NB4 (cell line): ENCODE measurements around the gene TSEN54.

Source experiments
- DNase-seq: peaks from one replicate; pipeline ENCODE4 v3.0.0; 2010; ENCODE audit warnings: low read depth
- H3K4me3 ChIP-seq: one replicate; pipeline ENCODE4 v1.5.1; 2011; ENCODE audit warnings: mild to moderate bottlenecking, low read depth, low read length, moderate library complexity
- MYC ChIP-seq: IDR thresholded peaks from 2 replicates; pipeline ENCODE4 v1.6.1; 2011; ENCODE audit warnings: low read depth, low read length
- POLR2A ChIP-seq: IDR thresholded peaks from 2 replicates; pipeline ENCODE4 v1.6.1; 2011; ENCODE audit warnings: mild to moderate bottlenecking; ENCODE audit not compliant: insufficient read length; ENCODE audit errors: extremely low read depth
- TF ChIP-seq, protein P1 (sequence below): IDR thresholded peaks from 2 replicates; pipeline ENCODE4 v1.6.1; 2011; ENCODE audit warnings: low read depth, low read length
- TF ChIP-seq, protein P2 (sequence below): IDR thresholded peaks from one replicate; pipeline ENCODE4 v1.5.1; 2012; ENCODE audit warnings: low read depth, low read length

The TSEN54 gene

DNA sequence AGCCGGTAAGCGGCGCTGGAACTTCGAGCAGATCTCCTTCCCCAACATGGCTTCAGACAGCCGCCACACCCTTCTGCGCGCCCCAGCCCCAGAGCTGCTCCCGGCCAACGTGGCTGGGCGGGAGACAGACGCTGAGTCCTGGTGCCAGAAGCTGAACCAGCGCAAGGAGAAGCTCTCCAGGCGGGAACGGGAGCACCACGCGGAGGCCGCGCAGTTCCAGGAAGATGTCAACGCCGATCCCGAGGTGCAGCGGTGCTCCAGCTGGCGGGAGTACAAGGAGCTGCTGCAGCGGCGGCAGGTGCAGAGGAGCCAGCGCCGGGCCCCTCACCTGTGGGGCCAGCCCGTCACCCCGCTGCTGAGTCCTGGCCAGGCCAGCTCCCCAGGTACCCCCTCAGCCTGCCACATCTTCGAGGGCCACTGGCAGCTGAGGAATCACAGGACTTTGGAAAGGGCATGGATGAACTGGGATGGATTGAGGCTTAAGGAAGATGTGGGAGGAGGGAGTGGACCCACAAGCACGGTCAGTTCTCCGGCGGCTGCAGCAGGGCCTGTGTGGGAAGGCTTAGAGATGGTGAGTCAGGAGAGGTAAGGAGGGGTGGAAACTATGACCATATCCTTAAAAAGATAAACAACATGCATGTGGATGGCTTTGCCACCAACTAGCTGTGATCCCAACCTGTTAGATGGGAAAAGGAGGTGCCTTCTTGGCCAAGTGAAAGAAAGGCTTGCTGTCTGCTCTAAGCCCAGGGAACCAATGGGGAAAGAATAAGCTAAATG is 5.8 kb downstream of the TSEN54 start:
- H3K4me3 ChIP-seq = no peak overlapping the region
- DNase-seq = no peak
- TF ChIP-seq, protein P1, sequence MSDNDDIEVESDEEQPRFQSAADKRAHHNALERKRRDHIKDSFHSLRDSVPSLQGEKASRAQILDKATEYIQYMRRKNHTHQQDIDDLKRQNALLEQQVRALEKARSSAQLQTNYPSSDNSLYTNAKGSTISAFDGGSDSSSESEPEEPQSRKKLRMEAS = no peak
- TF ChIP-seq, protein P2, sequence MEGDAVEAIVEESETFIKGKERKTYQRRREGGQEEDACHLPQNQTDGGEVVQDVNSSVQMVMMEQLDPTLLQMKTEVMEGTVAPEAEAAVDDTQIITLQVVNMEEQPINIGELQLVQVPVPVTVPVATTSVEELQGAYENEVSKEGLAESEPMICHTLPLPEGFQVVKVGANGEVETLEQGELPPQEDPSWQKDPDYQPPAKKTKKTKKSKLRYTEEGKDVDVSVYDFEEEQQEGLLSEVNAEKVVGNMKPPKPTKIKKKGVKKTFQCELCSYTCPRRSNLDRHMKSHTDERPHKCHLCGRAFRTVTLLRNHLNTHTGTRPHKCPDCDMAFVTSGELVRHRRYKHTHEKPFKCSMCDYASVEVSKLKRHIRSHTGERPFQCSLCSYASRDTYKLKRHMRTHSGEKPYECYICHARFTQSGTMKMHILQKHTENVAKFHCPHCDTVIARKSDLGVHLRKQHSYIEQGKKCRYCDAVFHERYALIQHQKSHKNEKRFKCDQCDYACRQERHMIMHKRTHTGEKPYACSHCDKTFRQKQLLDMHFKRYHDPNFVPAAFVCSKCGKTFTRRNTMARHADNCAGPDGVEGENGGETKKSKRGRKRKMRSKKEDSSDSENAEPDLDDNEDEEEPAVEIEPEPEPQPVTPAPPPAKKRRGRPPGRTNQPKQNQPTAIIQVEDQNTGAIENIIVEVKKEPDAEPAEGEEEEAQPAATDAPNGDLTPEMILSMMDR = no peak
- no peak for TF ChIP-seq POLR2A
- TF ChIP-seq MYC = no peak

DNA sequence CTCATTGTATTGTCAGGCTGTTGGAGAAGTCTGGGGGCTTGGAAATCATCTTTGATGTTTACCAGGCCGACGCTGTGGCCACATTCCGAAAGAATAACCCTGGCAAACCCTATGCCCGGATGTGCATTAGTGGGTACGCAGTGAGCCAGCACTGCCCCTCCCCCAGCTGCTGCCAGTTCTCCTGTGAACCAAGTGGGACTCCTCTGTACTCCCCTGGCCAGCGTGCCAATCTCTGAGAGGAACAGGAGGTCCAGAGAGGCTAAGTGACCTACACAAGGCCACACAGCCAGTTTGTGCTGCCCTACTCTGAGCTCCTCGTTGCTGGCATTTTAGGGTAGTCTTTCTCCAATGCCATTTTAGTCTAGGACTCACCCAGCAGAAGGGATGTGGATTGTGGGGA is 7.3 kb downstream of the TSEN54 start:
- DNase-seq = no peak
- TF ChIP-seq, protein P1 = no peak
- TF ChIP-seq MYC (no peak), POLR2A (no peak)
- TF ChIP-seq, protein P2 = no peak
- no peak overlapping the region for H3K4me3 ChIP-seq

DNA sequence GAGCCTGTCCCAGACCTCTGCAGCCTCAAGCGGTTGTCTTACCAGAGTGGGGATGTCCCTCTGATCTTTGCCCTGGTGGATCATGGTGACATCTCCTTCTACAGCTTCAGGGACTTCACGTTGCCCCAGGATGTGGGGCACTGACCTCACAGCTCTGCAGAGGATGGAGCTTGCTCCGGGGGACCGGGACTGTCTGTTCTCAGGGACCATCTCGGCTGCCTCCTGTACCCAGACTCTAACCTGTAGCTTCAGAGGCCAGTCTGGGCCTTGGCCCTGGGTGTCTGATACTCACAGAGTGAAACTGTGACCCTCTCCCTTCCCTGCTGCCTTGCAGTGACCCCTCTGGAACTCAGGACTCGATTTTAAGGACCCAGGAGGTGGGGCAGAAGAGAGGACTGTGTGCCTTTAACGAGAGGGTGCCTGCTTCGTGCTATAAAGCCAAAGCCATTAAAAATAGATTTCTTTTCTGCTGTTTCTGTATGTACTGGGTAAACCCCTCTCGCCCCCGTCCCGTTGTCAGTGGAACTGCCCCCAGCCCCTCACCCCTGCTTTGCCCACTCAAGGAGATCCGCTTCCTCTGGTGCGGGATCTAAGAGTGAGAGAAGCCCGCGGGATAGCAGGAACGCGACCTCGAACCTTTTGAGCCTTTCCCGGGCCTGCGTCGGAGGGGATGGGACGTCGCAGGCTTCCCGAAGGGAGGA is 8.1 kb downstream of the TSEN54 start:
- TF ChIP-seq MYC = no peak
- TF ChIP-seq, protein P1 = no peak
- DNase-seq = no peak
- H3K4me3 ChIP-seq = no peak overlapping the region

DNA sequence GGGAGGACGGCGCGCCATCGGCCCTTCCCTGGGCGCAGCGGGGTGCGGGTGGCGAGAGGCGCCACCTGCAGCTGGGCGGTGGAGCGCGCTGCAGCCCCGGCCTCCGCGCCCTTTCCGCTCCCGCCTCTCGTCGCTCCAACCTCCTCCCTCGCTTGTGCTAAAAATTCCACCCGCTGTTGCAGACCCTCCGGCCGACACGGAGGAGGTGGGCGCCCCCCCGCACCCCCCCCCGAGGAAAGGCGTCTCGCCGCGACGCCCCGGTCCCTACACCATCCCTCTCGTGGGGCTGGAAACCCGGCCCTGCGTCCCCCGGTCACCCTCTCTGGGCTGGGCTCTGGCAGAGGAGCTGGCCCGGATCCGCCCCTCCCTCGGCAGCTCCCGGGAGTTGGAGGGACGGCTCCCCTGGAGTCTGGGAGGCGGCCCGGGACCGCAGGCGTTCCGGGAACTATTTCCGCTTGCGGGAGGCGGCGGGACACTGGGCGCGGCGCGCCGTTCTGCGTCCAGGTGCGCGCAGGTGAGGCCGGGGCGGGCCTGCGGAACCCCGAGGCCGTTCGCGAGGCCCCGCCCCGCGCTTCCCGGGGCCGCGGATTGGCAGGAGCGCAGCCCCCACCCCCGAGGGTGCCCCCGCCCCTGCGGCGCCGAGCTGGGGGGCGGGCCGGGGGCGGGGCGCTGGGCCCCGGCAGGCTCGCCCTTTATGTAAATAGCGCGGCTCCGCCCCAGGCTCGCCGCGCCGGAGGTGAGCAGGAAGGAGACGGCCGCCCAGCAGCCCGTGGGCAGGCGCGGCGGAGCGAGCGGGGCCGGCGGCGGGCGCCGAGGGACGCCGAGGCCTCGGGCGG is 8.9 kb downstream of the TSEN54 start, which contains the start of gene LLGL2:
Gene LLGL2, plus strand, starts transcription at position 728 of the 836 bp plus-strand sequence. CDS start 17,730 bp downstream, outside the sequence.
- TF ChIP-seq MYC (0 out of 2 replicates have a peak, but pooled peaks have one; percentile 44), POLR2A (peak; percentile 38)
- TF ChIP-seq, protein P1 = peak; percentile 48
- TF ChIP-seq, protein P2 = peak; percentile 39
- DNase-seq = peak; percentile 85
- H3K4me3 ChIP-seq = peak within 1 kb of the TSS; percentile 49

DNA sequence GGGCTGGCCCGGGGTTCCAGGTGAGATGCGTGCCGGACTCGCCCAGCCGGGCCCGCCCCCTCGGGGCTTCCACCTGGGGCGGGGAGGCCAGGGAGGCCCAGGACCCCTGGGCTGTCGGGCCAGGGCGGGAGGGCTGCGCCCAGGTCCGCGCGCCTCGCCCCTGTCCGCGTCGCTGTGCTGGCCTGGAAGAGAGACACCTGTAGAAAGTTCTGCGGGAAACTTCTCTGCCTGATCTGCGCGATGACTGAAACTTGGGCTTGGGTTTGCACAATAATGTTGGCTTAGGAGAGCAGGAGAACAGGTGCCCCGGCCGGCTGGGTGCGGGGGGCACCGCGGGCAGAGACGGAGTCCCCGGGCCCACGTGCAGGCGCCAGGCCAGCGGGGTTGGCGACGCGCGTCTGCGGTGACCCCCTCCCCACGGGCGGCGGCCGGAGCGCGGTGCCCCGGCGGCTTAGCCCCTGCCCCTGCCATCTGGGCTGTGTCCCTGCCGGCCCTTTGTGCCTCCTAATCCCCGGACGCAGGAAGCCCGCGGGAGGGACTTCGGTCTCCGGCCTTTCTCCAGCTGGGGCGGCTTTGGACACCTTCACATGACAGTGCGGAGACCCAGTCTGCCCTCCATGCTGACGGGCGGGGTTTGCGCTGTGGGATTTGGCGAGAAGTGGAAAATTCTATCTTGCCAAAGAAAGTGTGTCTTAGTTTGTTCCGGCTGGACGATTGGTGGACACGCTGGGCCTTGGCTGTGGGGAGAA is 9.7 kb downstream of the TSEN54 start:
- H3K4me3 ChIP-seq = peak overlapping the region; percentile 49
- no peak for DNase-seq
- TF ChIP-seq, protein P2 = no peak
- TF ChIP-seq MYC (no peak), POLR2A (no peak)
- TF ChIP-seq, protein P1 = no peak
